Left lobe of liver (tissue), 2 donors: ENCODE results near the gene USP46. TPM values are rescaled to one million over a fixed set of nuclear protein-coding genes. Genes with fewer than 3 reads are reported as not detected.

Source experiments
- ATAC-seq: fragments of 200-7000 bp; cut with Tn5 transposase; one replicate; pipeline ENCODE4 v1.9.1; 2020; ENCODE audit warnings: mild to moderate bottlenecking, moderate library complexity
- DNase-seq: peaks from one replicate; pipeline ENCODE4 v3.0.0-alpha.2; 2020; ENCODE audit warnings: low spot score
- total RNA-seq: library from RNA; stranded (reverse); gene quantifications from one replicate; pipeline ENCODE4 v1.2.1, GENCODE V29; 2021
- donor health status: DM: no; HTN: no; CAD: no; lungs with moderate emphysema.
- donor health status: DM: no; HTN: yes; CAD: no.

USP46 gene
- 4.9 TPM for total RNA-seq

GRCh38 chr4:52659001-52659721 is at the start of gene USP46:
Gene USP46 (minus strand): TSS chr4:52659301. CDS start chr4:52659150, 151 bp downstream.
- DNase-seq: peak; percentile 86
- ATAC-seq: peak; percentile 92

GRCh38 chr4:52704661-52705060 is 45.6 kb upstream of the USP46 start:
- ATAC-seq (no peak), DNase-seq (no peak)

- peak; percentile 80 for ATAC-seq
Measured at GRCh38 chr4:52704133-52704532, 45.0 kb upstream of the USP46 start.

GRCh38 chr4:52701207-52701606 is 42.1 kb upstream of the USP46 start:
- DNase-seq (no peak), ATAC-seq (no peak)

More at GRCh38 chr4:52704133-52704532, 45.0 kb upstream of the USP46 start:
- no peak for DNase-seq

GRCh38 chr4:52694936-52695335 is 35.8 kb upstream of the USP46 start:
- no peak for DNase-seq

GRCh38 chr4:52693492-52693891 is 34.4 kb upstream of the USP46 start:
- ATAC-seq: no peak
- no peak for DNase-seq

More at GRCh38 chr4:52694936-52695335, 35.8 kb upstream of the USP46 start:
- no peak for ATAC-seq

GRCh38 chr4:52689096-52689495 is 30.0 kb upstream of the USP46 start:
- ATAC-seq (no peak), DNase-seq (no peak)

GRCh38 chr4:52687696-52688095 is 28.6 kb upstream of the USP46 start:
- ATAC-seq: no peak
- DNase-seq: no peak

GRCh38 chr4:52685316-52685715 is 26.2 kb upstream of the USP46 start:
- DNase-seq (no peak), ATAC-seq (no peak)

GRCh38 chr4:52684896-52685295 is 25.8 kb upstream of the USP46 start:
- ATAC-seq (no peak), DNase-seq (no peak)

- ATAC-seq: no peak
Measured at GRCh38 chr4:52680381-52680780, 21.3 kb upstream of the USP46 start.

GRCh38 chr4:52676536-52676935 is 17.4 kb upstream of the USP46 start:
- DNase-seq: no peak
- no peak for ATAC-seq

More at GRCh38 chr4:52680381-52680780, 21.3 kb upstream of the USP46 start:
- DNase-seq: no peak

GRCh38 chr4:52675111-52675510 is 16.0 kb upstream of the USP46 start:
- ATAC-seq: no peak

GRCh38 chr4:52670739-52671138 is 11.6 kb upstream of the USP46 start:
- peak; percentile 53 for ATAC-seq

More at GRCh38 chr4:52675111-52675510, 16.0 kb upstream of the USP46 start:
- DNase-seq: no peak

GRCh38 chr4:52670121-52670520 is 11.0 kb upstream of the USP46 start:
- ATAC-seq (no peak), DNase-seq (no peak)

More at GRCh38 chr4:52670739-52671138, 11.6 kb upstream of the USP46 start:
- DNase-seq: no peak

- ATAC-seq: peak; percentile 57
Measured at GRCh38 chr4:52665592-52665991, 6.5 kb upstream of the USP46 start.

GRCh38 chr4:52664479-52664878 is 5.4 kb upstream of the USP46 start:
- ATAC-seq (no peak), DNase-seq (no peak)

More at GRCh38 chr4:52665592-52665991, 6.5 kb upstream of the USP46 start:
- DNase-seq: no peak

GRCh38 chr4:52661966-52662690 is 3.0 kb upstream of the USP46 start:
- DNase-seq (no peak), ATAC-seq (no peak)

GRCh38 chr4:52660643-52661042 is 1.5 kb upstream of the USP46 start:
- ATAC-seq (no peak), DNase-seq (no peak)

GRCh38 chr4:52659722-52660261 is 691 bp upstream of the USP46 start:
- peak; percentile 83 for ATAC-seq
- DNase-seq: peak; percentile 89

GRCh38 chr4:52658641-52659000 is 480 bp downstream of the USP46 start:
- no peak for ATAC-seq
- DNase-seq: peak; percentile 46
